ENCODE measurements around the gene MLEC.

DNA sequence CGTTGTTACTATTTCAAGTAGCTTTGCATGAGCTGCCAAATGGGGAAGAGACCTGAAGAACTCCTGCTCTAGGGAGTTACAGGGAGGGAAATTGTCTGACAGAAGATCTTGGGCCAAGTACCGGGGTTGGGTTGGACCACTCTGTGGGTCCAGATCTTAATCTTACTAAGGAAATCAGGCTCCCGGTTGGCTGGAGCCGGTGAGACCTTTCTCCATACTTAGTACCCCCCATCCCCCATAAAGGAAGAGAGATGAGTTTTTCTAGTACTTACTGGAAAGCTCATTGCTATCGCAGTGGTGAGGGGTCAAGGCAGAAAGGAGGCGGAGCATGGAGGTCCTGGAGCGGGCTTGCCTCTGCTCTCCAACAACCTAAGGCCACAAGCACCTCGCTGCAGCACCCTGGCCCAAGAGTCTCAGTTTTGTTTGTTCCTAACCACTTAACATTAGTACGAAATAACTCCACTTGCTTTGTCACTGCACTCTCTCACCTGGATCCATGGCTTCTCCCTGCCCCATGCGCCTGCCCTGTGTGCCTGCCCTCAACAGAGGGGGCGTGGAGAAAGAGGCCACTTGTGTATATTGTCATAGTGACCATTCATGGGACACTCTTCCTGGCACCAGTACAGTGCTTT is 16.5 kb downstream of the MLEC start:
- TF ChIP-seq, protein P1, sequence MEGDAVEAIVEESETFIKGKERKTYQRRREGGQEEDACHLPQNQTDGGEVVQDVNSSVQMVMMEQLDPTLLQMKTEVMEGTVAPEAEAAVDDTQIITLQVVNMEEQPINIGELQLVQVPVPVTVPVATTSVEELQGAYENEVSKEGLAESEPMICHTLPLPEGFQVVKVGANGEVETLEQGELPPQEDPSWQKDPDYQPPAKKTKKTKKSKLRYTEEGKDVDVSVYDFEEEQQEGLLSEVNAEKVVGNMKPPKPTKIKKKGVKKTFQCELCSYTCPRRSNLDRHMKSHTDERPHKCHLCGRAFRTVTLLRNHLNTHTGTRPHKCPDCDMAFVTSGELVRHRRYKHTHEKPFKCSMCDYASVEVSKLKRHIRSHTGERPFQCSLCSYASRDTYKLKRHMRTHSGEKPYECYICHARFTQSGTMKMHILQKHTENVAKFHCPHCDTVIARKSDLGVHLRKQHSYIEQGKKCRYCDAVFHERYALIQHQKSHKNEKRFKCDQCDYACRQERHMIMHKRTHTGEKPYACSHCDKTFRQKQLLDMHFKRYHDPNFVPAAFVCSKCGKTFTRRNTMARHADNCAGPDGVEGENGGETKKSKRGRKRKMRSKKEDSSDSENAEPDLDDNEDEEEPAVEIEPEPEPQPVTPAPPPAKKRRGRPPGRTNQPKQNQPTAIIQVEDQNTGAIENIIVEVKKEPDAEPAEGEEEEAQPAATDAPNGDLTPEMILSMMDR (IDR thresholded peaks at IDR 0.05) = no peak
- TF ChIP-seq POLR2A (IDR thresholded peaks at IDR 0.05; ENCODE audit: low read depth) = no peak
- no peak for TF ChIP-seq EP300 (IDR thresholded peaks at IDR 0.05)

All from esophagus muscularis mucosa (tissue), 4 donors.